T follicular helper cell (primary cell): ENCODE data around the gene TPR.

ENCODE experiments used
- DNase-seq: peaks from one replicate; pipeline ENCODE4 v3.0.0-alpha.2; 2020; ENCODE audit warnings: low read depth

Gene TPR

DNA sequence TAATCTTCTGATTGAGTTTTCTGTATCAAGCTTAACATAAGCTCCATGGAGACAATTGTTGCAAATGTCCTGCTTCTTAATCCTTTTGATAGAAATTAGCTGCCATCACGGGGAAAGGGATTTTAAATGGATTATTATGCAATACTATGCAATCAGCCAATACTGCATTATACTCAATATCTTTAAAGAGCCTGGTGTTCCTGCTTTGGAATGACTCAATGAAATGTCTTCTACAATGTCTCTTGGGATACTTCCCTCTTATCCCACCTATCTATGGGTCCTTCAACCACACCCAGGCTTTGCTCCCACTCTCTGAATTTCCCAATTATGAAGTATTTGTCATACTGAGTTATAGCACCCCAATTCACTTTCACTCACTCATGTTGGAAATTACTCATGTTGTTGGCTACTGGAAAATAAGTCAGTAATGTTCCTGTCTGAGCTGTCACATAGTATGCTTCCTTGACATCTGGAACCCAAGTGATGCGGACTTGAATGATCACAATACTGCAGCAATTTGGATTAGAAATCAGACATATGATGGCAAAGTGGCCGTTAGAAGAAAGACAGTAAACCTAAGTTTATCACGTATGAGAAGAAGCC is 85.0 kb downstream of the TPR start:
- DNase-seq, result no peak

DNA sequence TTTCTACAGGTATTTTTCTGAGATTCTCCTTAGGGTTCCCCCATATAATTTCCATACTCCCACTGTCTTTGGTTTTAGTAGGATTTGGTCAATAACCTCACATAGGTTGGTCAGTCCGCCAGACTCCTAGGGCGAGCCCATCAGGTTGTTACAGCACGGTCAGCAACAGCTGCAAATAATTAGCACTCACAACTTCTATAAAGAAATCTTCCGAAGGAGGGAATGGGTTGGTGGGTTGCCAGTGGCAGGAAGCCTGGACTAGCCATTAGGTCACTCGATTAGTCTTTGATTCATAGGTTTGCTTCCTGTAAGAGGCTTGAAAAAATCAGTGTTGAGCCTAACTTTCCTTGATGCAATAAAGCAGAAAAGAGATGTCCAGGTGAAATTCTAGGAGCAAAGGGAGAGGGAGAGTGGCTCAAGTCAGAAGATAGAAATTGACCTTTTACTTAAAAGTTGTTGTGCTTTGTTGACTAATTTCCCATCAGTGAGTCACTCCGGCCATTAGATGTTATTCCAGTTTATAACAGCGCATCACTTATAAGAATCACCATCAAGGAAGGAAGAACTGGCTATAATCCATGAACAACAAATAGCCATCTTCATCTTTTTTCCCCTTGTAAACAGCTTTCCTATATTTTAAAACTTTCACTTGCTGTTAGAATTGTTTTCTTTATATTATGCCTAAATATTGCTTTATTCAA is 88.3 kb downstream of the TPR start:
- no peak for DNase-seq

DNA sequence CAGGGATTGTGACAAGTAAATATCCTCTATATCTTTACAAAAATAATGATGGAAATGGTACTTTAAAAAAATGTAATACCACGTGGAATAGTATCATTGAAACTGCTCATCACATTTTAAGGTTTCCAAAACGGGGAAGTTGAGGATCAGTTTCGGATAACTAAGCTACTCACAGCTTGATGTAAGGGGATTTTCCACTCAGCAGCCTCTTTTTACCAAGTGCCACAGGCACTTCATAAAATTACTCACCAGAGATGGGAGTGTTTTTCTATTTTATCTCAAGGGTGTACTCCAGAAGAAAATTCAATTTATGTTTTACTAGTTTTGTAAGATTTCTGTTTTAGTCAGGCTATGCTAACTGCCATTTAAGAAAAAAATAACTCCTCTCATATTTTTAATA is 91.7 kb downstream of the TPR start:
- DNase-seq, result no peak

DNA sequence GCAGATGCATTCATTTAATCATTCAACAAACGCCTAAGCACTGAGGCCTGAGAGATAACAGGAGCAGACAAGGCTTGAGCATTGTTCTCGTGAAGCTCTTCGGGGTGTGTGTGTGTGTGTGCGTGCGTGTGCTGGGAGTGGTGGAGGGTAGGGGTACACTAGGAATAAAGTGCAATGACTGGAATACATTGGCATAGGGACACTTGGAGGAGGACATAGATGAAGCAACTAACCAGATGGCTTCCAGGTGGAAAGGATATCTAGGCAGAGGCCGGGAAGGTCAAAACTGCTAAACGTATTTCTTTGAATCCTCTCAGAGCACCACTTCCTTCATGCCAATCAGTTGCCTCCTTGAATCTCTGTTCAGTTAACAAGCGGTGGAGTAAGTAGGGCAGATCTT is 92.6 kb downstream of the TPR start:
- no peak for DNase-seq

DNA sequence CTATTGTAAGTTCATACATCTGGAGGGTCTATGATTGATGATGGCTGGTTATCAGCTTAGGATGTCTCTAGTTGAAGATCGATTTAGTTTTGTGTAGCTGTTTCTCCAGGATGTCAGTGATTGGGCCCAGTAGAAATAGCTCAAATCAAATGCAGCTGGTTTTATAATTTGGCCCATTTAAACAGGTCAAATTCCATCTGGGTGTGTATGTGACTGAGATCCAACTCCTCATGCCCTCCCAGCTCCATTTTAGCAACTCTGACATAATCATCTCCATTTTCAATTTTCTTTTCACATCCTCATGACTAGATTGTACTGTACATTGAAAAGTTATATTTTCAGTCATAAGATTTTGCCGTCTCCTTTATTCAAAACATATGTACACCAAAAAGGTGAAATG is 99.2 kb downstream of the TPR start:
- DNase-seq, result no peak

- DNase-seq, result no peak
Observed at GRCh38 chr1:186272486-186272885, 102.6 kb downstream of the TPR start.

DNA sequence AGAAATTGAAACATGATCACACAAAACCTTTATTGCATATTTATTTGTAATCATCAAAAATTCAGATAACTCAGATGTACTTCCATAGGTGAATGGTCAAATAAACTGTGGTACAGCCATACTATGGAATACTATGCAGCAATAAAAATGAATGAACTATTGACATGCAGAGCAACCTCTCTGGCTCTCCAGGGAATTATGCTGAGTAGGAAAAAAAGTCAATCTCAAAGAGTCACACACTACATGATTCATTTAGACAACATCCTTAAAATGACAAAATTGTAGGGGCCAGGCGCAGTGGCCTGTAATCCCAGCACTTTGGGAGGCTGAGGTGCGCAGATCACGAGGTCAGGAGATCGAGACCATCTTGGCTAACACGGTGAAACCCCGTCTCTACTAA is 104.0 kb downstream of the TPR start:
- DNase-seq, result no peak
